Karpas-422 (cell line): ENCODE measurements around the gene OR56B1. TPM values are rescaled to one million over a fixed set of nuclear protein-coding genes. Genes with fewer than 3 reads are reported as not detected.
"Not testable (repeated sequence)": the region's sequence is repeated elsewhere in the genome, so short reads cannot be mapped to it uniquely, and the experiment has no call there.

Source experiments
- DNase-seq: peaks from one replicate; pipeline ENCODE4 v3.0.0-alpha.2; 2015
- H2AFZ ChIP-seq: fragments of 200-600 bp; sonication (generic); 2 replicates; pipeline ENCODE4 v1.6.1; 2014; ENCODE audit warnings: antibody characterized with exemption, low read length, mixed read lengths
- H3K27ac ChIP-seq: fragments of 200-600 bp; sonication (generic); 2 replicates; pipeline ENCODE4 v1.5.1; 2014; ENCODE audit warnings: mild to moderate bottlenecking, low read length, moderate library complexity
- H3K27me3 ChIP-seq: fragments of 200-600 bp; sonication (generic); 2 replicates; pipeline ENCODE4 v1.6.1; 2014; ENCODE audit warnings: low read length, mixed read lengths
- H3K36me3 ChIP-seq: fragments of 200-600 bp; sonication (generic); 2 replicates; pipeline ENCODE4 v1.6.1; 2014; ENCODE audit warnings: low read length, mixed read lengths; ENCODE audit not compliant: insufficient read depth
- H3K4me1 ChIP-seq: fragments of 200-600 bp; sonication (generic); 2 replicates; pipeline ENCODE4 v1.6.1; 2014; ENCODE audit warnings: mild to moderate bottlenecking, low read length, mixed read lengths
- H3K4me2 ChIP-seq: fragments of 200-600 bp; sonication (generic); 2 replicates; pipeline ENCODE4 v1.6.1; 2014; ENCODE audit warnings: low read length, low read depth, mild to moderate bottlenecking; ENCODE audit not compliant: poor library complexity, severe bottlenecking
- H3K4me3 ChIP-seq: fragments of 200-600 bp; sonication (generic); 2 replicates; pipeline ENCODE4 v1.5.1; 2014; ENCODE audit warnings: mild to moderate bottlenecking, antibody characterized with exemption, low read length, mixed read lengths
- H3K79me2 ChIP-seq: fragments of 200-600 bp; sonication (generic); 2 replicates; pipeline ENCODE4 v1.6.1; 2014; ENCODE audit warnings: mild to moderate bottlenecking, low read length, mixed read lengths
- H3K9ac ChIP-seq: fragments of 200-600 bp; sonication (generic); 2 replicates; pipeline ENCODE4 v1.6.0; 2014; ENCODE audit warnings: low read length
- H3K9me2 ChIP-seq: fragments of 200-600 bp; sonication (generic), shearing (Covaris generic); replicated peaks from 2 replicates; pipeline ENCODE4 v1.6.0; 2014; ENCODE audit warnings: mild to moderate bottlenecking, low read length, moderate library complexity; ENCODE audit not compliant: insufficient read depth
- H3K9me3 ChIP-seq: fragments of 300-700, 200-600 bp; sonication (generic); 2 replicates; pipeline ENCODE4 v1.6.1; 2014; ENCODE audit warnings: low read length, mixed read lengths
- H4K20me1 ChIP-seq: fragments of 200-600 bp; sonication (generic); 2 replicates; pipeline ENCODE4 v1.6.1; 2014; ENCODE audit warnings: mild to moderate bottlenecking, antibody characterized with exemption, low read length, low read depth; ENCODE audit not compliant: insufficient read depth
- total RNA-seq: library from RNA; depleted of rRNA; stranded (reverse); fragments of >200 nt; shearing (Covaris generic); gene quantifications from 2 replicates; pipeline ENCODE4 v1.2.3, GENCODE V29; 2014; ENCODE audit warnings: low replicate concordance

The OR56B1 gene
- total RNA-seq, 1 experiment from 2014 or later, result not detected

DNA sequence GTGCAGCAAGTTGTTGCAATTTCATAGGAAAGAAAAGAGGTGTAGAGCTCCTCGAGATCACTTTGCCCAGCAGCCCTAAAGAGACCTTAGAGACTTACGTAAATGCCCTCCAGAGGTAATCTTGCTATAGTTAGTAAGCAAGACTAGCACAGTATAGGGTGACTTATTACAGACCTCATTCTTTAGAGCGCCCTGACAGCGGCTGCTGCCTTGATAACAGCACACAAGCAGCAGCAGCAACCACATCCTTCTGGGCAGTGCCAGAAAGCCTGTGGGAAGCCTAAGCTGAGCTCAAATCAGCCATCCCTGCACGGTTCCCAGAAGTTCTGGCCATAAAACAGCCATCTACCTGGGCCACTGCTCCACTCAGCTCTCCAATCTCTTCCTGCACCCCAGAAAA lies 22.6 kb upstream of the OR56B1 start:
- Histone ChIP-seq H3K27me3 (no peaks in the 10 kb centered on the region), H3K9ac (no peak overlapping the region), H3K4me1 (no peaks in the 10 kb centered on the region), H3K79me2 (no peaks in the 10 kb centered on the region), H3K27ac (no peak overlapping the region), H3K4me2 (no peak overlapping the region), H3K9me2 (no peaks in the 10 kb centered on the region), H3K36me3 (peaks cover 9% of the 10 kb centered on the region; the same call in 1 of the 2 replicates), H3K9me3 (no peaks in the 10 kb centered on the region), H4K20me1 (no peaks in the 10 kb centered on the region), H3K4me3 (no peak overlapping the region), H2AFZ (no peak overlapping the region)
- no peak for DNase-seq

GRCh38 chr11:5716518-5716917 lies 19.7 kb upstream of the OR56B1 start:
- H3K36me3 ChIP-seq, H3K79me2 ChIP-seq, H3K4me1 ChIP-seq, DNase-seq, H3K9me2 ChIP-seq, H4K20me1 ChIP-seq, H3K9me3 ChIP-seq, H3K4me2 ChIP-seq, H3K4me3 ChIP-seq, H3K27me3 ChIP-seq, H3K9ac ChIP-seq, H3K27ac ChIP-seq, H2AFZ ChIP-seq: not testable (repeated sequence)

DNA sequence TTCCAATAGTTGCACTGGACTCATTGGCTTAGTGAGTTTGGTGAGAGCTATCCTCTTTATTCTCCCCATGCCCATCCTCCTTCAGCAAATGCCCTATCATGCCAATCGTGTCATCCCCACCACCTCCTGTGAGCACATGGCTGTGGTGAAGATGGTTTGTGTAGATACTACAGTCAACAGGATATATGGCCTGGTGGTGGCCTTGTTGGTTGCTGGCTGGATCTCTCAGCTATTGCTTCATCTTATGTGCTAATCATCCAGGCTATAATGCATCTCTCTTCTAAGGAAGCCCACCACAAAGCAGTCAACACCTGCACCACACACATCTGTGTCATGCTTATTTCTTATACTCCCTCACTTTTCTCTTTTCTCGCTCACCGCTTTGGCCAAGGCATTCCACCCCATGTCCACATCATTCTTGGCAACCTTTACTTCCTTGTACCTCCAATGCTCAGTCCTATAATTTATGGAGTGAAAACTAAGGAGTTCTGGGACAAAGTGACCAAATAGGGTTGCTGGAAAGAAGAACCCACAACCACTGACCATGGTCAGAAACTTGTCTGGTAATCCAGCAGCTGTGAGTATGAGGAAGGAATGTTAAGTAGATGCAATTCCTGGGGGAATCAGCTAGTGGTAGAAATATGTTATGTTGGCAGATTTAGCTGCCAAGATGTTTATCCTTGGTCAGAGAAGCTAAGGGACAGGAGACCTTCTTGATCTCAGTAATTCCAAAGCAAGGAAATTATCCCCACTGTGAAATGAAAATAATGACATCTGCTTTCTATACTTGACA lies 16.3 kb upstream of the OR56B1 start:
- Histone ChIP-seq H2AFZ (no peak overlapping the region), H3K9me3 (no peaks in the 10 kb centered on the region), H3K9ac (no peak overlapping the region), H3K9me2 (no peaks in the 10 kb centered on the region), H3K27me3 (no peaks in the 10 kb centered on the region), H3K27ac (no peak overlapping the region), H3K4me1 (no peaks in the 10 kb centered on the region), H3K4me2 (no peak overlapping the region), H3K36me3 (no peaks in the 10 kb centered on the region), H4K20me1 (no peaks in the 10 kb centered on the region), H3K79me2 (no peaks in the 10 kb centered on the region), H3K4me3 (no peak overlapping the region)
- peak; percentile 32 for DNase-seq

DNA sequence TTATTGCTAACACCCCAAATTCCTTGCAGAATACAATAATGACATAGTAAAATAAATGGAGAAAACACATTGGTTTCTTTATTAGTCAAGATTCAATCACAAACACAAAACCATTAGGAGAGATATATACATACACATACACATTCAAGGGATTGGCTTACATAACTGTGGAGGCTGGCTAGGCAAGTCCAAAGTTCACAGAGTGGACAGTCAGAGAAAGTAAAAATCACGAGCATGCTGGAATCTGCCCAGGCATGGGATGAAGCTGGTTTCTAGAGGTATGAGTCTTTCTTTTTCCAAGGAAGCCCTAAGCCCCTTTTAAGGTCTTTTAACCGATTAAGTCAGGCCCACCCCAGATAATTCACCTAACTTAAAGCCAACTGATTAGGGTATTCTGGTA lies 13.6 kb upstream of the OR56B1 start:
- no peak for DNase-seq
- H3K9ac ChIP-seq, result no peak overlapping the region
- no peaks in the 10 kb centered on the region for H3K4me1 ChIP-seq
- no peak overlapping the region for H3K4me2 ChIP-seq
- no peaks in the 10 kb centered on the region for H4K20me1 ChIP-seq
- H3K9me2 ChIP-seq, result no peaks in the 10 kb centered on the region
- no peak overlapping the region for H2AFZ ChIP-seq
- H3K27ac ChIP-seq, result no peak overlapping the region
- H3K36me3 ChIP-seq, result no peaks in the 10 kb centered on the region
- H3K79me2 ChIP-seq, result no peaks in the 10 kb centered on the region
- no peaks in the 10 kb centered on the region for H3K9me3 ChIP-seq
- no peaks in the 10 kb centered on the region for H3K27me3 ChIP-seq
- no peak overlapping the region for H3K4me3 ChIP-seq

GRCh38 chr11:5726351-5726750 lies 9.9 kb upstream of the OR56B1 start:
- no peaks in the 10 kb centered on the region for H3K4me1 ChIP-seq
- no peaks in the 10 kb centered on the region for H3K9me3 ChIP-seq
- no peak for DNase-seq
- no peaks in the 10 kb centered on the region for H3K36me3 ChIP-seq
- no peak overlapping the region for H3K27ac ChIP-seq
- H3K79me2 ChIP-seq, result no peaks in the 10 kb centered on the region
- no peaks in the 10 kb centered on the region for H3K9me2 ChIP-seq
- no peak overlapping the region for H3K4me3 ChIP-seq
- H3K9ac ChIP-seq, result no peak overlapping the region
- no peaks in the 10 kb centered on the region for H4K20me1 ChIP-seq
- H3K4me2 ChIP-seq, result no peak overlapping the region
- no peaks in the 10 kb centered on the region for H3K27me3 ChIP-seq
- H2AFZ ChIP-seq, result no peak overlapping the region

- Histone ChIP-seq H3K27me3 (no peaks in the 10 kb centered on the region), H3K9me2 (no peaks in the 10 kb centered on the region), H3K79me2 (no peaks in the 10 kb centered on the region), H3K9me3 (no peaks in the 10 kb centered on the region), H3K36me3 (no peaks in the 10 kb centered on the region), H3K9ac (no peak overlapping the region), H3K4me2 (no peak overlapping the region), H2AFZ (no peak overlapping the region), H3K27ac (no peak overlapping the region), H3K4me3 (no peak overlapping the region), H3K4me1 (no peaks in the 10 kb centered on the region), H4K20me1 (no peaks in the 10 kb centered on the region)
- DNase-seq, result no peak
These were observed 8.6 kb upstream of the OR56B1 start for GRCh38 chr11:5727691-5728090.

- H4K20me1 ChIP-seq, result no peaks in the 10 kb centered on the region
- H3K4me3 ChIP-seq, result no peak overlapping the region
These were observed 843 bp downstream of the OR56B1 start for GRCh38 chr11:5737091-5737490.

GRCh38 chr11:5737670-5738392 lies 1.6 kb downstream of the OR56B1 start:
- Histone ChIP-seq H4K20me1 (no peaks in the 10 kb centered on the region), H3K9ac (no peak overlapping the region), H3K27me3 (no peaks in the 10 kb centered on the region), H3K9me3 (0 out of 2 replicates have a peak, but pooled peaks cover 4% of the 10 kb centered on the region), H3K9me2 (no peaks in the 10 kb centered on the region), H3K4me2 (no peak overlapping the region), H3K36me3 (no peaks in the 10 kb centered on the region), H3K4me3 (no peak overlapping the region), H2AFZ (no peak overlapping the region), H3K4me1 (no peaks in the 10 kb centered on the region), H3K79me2 (no peaks in the 10 kb centered on the region), H3K27ac (no peak overlapping the region)
- no peak for DNase-seq

More at GRCh38 chr11:5737091-5737490, 843 bp downstream of the OR56B1 start:
- Histone ChIP-seq H3K4me1 (no peaks in the 10 kb centered on the region), H3K79me2 (no peaks in the 10 kb centered on the region), H3K27ac (no peak overlapping the region), H3K4me2 (no peak overlapping the region), H3K36me3 (no peaks in the 10 kb centered on the region), H3K9me2 (no peaks in the 10 kb centered on the region), H3K9me3 (0 out of 2 replicates have a peak, but pooled peaks cover 4% of the 10 kb centered on the region), H2AFZ (no peak overlapping the region), H3K27me3 (no peaks in the 10 kb centered on the region), H3K9ac (no peak overlapping the region)
- no peak for DNase-seq
